K562 (cell line): ENCODE data around the gene LEPR.

Experiments used
- FOXJ3 ChIP-seq: sonication (generic); formaldehyde crosslinking; IDR thresholded peaks from 2 replicates; pipeline ENCODE4 v1.4.0; 2020; ENCODE audit warnings: mild to moderate bottlenecking, missing genetic modification reagents
- HNRNPH1 ChIP-seq: fragments of 200-400 bp; formaldehyde crosslinking; optimal IDR thresholded peaks from 2 replicates; pipeline ENCODE3; 2017; ENCODE audit warnings: low read depth, mild to moderate bottlenecking, low read length, moderate library complexity
- SMARCA4 ChIP-seq: fragments of 450-650 bp; IDR thresholded peaks from 2 replicates; pipeline ENCODE4 v1.6.1; 2016
- TAF1 ChIP-seq: IDR thresholded peaks from 2 replicates; pipeline ENCODE4 v1.6.1; 2011; ENCODE audit warnings: mild to moderate bottlenecking, low read length, moderate library complexity; ENCODE audit not compliant: insufficient read depth, control insufficient read depth, severe bottlenecking; ENCODE audit errors: extremely low read depth
- USF2 ChIP-seq: sonication (generic); formaldehyde crosslinking; IDR thresholded peaks from 2 replicates; pipeline ENCODE4 v1.5.0; 2020; ENCODE audit warnings: missing genetic modification reagents
- TF ChIP-seq, protein P1 (sequence below): sonication (generic); formaldehyde crosslinking; IDR thresholded peaks from 2 replicates; pipeline ENCODE4 v1.4.0; 2020; ENCODE audit warnings: mild to moderate bottlenecking, missing genetic modification reagents

GRCh38 chr1:65441464-65441863, 21.0 kb downstream of the LEPR start:
- TF ChIP-seq SMARCA4 (no peak), HNRNPH1 (no peak), FOXJ3 (no peak), TAF1 (no peak), USF2 (no peak)
- TF ChIP-seq, protein P1, sequence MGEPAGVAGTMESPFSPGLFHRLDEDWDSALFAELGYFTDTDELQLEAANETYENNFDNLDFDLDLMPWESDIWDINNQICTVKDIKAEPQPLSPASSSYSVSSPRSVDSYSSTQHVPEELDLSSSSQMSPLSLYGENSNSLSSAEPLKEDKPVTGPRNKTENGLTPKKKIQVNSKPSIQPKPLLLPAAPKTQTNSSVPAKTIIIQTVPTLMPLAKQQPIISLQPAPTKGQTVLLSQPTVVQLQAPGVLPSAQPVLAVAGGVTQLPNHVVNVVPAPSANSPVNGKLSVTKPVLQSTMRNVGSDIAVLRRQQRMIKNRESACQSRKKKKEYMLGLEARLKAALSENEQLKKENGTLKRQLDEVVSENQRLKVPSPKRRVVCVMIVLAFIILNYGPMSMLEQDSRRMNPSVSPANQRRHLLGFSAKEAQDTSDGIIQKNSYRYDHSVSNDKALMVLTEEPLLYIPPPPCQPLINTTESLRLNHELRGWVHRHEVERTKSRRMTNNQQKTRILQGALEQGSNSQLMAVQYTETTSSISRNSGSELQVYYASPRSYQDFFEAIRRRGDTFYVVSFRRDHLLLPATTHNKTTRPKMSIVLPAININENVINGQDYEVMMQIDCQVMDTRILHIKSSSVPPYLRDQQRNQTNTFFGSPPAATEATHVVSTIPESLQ (CRISPR knock-in tag), result no peak
